ENCODE results near the gene BNIP5. TPM values are rescaled to one million over a fixed set of nuclear protein-coding genes. Genes with fewer than 3 reads are reported as not detected.

Gene BNIP5
- total RNA-seq, 1 donor from 2014 or later, result not detected

DNA sequence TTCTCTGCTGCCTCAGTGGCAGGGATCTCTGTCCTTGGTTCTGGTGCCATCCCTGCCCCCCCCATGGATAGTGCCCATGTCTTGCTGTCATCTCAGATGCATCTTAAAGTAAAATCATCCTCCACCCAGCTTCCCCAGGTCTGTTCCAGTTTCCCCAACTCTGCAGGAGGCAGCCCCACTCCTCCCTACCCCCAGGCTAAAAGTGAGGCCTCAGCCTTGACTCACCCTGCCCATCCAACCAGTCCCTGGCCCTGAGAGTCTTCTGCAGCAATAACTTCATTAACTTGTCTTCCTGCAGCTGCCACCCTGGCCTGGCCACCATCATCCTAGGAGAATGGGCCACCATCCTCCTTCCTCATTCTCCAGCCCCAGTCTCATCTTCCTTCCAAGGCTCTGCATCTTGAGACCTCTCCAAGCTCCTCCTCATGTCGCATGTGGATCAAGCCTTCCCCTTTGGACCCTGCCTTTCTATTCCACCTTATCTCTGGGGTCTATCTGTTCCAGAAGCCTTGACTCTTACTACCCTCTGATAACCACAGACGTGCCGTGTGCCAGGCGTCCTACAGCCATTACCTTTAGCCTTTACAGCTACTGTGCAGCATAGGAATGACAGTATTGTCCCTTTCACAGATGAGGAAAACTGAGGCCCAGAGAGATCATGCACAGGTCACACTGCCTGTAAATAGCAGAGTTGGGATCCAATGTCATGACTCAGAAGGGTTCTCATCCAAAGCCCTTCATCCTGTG is 68.8 kb downstream of the BNIP5 start:
- H3K4me3 ChIP-seq, result no peak overlapping the region
- intact Hi-C loops (cut with DNase I), result no loop called here
- TF ChIP-seq, protein P1, sequence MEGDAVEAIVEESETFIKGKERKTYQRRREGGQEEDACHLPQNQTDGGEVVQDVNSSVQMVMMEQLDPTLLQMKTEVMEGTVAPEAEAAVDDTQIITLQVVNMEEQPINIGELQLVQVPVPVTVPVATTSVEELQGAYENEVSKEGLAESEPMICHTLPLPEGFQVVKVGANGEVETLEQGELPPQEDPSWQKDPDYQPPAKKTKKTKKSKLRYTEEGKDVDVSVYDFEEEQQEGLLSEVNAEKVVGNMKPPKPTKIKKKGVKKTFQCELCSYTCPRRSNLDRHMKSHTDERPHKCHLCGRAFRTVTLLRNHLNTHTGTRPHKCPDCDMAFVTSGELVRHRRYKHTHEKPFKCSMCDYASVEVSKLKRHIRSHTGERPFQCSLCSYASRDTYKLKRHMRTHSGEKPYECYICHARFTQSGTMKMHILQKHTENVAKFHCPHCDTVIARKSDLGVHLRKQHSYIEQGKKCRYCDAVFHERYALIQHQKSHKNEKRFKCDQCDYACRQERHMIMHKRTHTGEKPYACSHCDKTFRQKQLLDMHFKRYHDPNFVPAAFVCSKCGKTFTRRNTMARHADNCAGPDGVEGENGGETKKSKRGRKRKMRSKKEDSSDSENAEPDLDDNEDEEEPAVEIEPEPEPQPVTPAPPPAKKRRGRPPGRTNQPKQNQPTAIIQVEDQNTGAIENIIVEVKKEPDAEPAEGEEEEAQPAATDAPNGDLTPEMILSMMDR (IDR thresholded peaks at IDR 0.05), result no peak
- H3K9me3 ChIP-seq, result peaks cover 8% of the 10 kb centered on the region
- H3K27ac ChIP-seq, result no peak overlapping the region
- no peaks in the 10 kb centered on the region for H3K36me3 ChIP-seq
- ATAC-seq, result no peak
- no peak for DNase-seq
- H3K27me3 ChIP-seq (ENCODE audit: low read depth), result peaks cover 22% of the 10 kb centered on the region
- no peaks in the 10 kb centered on the region for H3K4me1 ChIP-seq

DNA sequence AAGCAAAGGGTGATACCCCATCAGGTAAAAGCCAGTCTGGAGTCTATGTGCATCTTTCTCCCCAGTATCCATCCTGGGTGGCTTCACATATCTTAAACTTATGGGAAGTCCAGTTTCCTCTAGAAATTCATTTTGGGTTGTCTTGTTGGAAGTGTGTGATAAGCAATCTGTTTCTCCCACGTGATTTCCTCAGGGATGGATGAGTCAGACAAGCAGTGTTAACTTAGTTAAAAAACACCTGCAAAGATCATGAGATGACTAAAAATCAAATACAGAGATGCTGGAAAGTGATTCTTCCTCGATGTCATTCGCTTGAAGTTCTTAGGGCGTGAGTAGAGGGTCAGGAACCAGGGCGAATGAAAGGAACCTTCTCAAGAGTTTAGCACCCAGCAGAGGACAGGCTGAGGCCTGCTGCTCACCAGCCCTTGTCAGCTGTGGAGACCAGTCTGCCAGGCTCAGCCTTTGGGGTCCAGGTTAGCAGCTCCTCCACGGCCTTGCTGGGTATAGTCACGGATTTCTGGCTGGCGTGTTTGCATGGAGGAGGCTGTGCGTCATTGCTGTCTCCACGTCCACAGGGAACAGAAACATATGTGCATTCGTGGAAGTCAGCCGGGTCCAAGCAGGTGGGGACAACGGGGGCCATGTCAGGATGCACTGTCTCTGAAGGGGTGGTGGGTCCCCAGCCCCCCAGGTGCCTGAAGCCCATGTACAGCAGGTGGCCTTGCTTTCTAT is 69.6 kb downstream of the BNIP5 start:
- DNase-seq, result no peak
- intact Hi-C loops (cut with DNase I), result no loop called here
- no peak overlapping the region for H3K4me3 ChIP-seq
- no peaks in the 10 kb centered on the region for H3K4me1 ChIP-seq
- no peak for ATAC-seq
- peaks cover 14% of the 10 kb centered on the region for H3K27me3 ChIP-seq (ENCODE audit: low read depth)
- TF ChIP-seq, protein P1 (IDR thresholded peaks at IDR 0.05), result no peak
- peaks cover 8% of the 10 kb centered on the region for H3K9me3 ChIP-seq
- H3K36me3 ChIP-seq, result no peaks in the 10 kb centered on the region
- H3K27ac ChIP-seq, result no peak overlapping the region

Other genes with a start within 250 kb of the BNIP5 start
- gene MAPK13, start 206.4 kb downstream of the BNIP5 start, total RNA-seq, result 71.7 TPM
- 32.0 TPM for gene BRPF3, start 140.1 kb downstream of the BNIP5 start, total RNA-seq
- gene PNPLA1, start 66.8 kb downstream of the BNIP5 start, total RNA-seq, result 0.27 TPM
- gene ETV7, start 50.8 kb upstream of the BNIP5 start, total RNA-seq, result 5.2 TPM
- not detected for gene PXT1, start 106.0 kb upstream of the BNIP5 start, total RNA-seq
- gene KCTD20, start 106.1 kb upstream of the BNIP5 start, total RNA-seq, result 37.2 TPM
- gene STK38, start 210.6 kb upstream of the BNIP5 start, total RNA-seq, result 35.0 TPM

Measured in lower lobe of right lung (tissue), 2 donors.